ENCODE data around the gene ZNF708. TPM values are rescaled to one million over a fixed set of nuclear protein-coding genes. Genes with fewer than 3 reads are reported as not detected.
"Not testable (repeated sequence)": the region's sequence is repeated elsewhere in the genome, so short reads cannot be mapped to it uniquely, and the experiment has no call there.

ZNF708 gene
- total RNA-seq, 3 donors from 2014 or later (not counting 1 experiment from before 2014, with no cell fraction given), result 21.2 to 24.4 (median 24.4) TPM

- no peaks in the 10 kb centered on the region for H3K27me3 Mint-ChIP-seq (ENCODE audit: low read depth in 2 of 2)
- no peak overlapping the region for H3K27ac ChIP-seq (ENCODE audit: low read length)
- no peak overlapping the region for H3K4me3 Mint-ChIP-seq
- intact Hi-C loops (cut with micrococcal nuclease), result no loop called here
- no peak overlapping the region for H3K4me3 ChIP-seq (ENCODE audit: low read length)
- H3K4me1 ChIP-seq (ENCODE audit: control insufficient read depth, insufficient read depth, low read length), result no peaks in the 10 kb centered on the region
- no peak for ATAC-seq
- H3K4me1 Mint-ChIP-seq, result peaks cover 0 to 5% of the 10 kb centered on the region in 2 donors
- H3K36me3 Mint-ChIP-seq, result peaks cover 11% of the 10 kb centered on the region
- peaks cover 6% of the 10 kb centered on the region for H3K9me3 ChIP-seq (ENCODE audit: control insufficient read depth, insufficient read depth, low read length)
- no peak for TF ChIP-seq CTCF (IDR thresholded peaks at IDR 0.05)
- peaks cover 0 to 9% of the 10 kb centered on the region in 2 donors for H3K9me3 Mint-ChIP-seq
- no peaks in the 10 kb centered on the region for H3K27me3 ChIP-seq (ENCODE audit: control insufficient read depth, insufficient read depth, low read length)
- no peak overlapping the region for H3K27ac Mint-ChIP-seq
- H3K36me3 ChIP-seq (ENCODE audit: control insufficient read depth, insufficient read depth, low read length), result no peaks in the 10 kb centered on the region
- no CpG with 5 or more reads among the region's 2 CpGs for WGBS (ENCODE audit: insufficient coverage)
- DNase-seq, result no peak
Observed at GRCh38 chr19:21352830-21353229, 23.6 kb upstream of the ZNF708 start.

- H3K9me3 Mint-ChIP-seq; H3K27ac ChIP-seq (ENCODE audit: low read length); H3K27me3 ChIP-seq (ENCODE audit: control insufficient read depth, insufficient read depth, low read length); DNase-seq; H3K4me1 Mint-ChIP-seq; H3K36me3 ChIP-seq (ENCODE audit: control insufficient read depth, insufficient read depth, low read length); H3K4me3 Mint-ChIP-seq; H3K9me3 ChIP-seq (ENCODE audit: control insufficient read depth, insufficient read depth, low read length); H3K4me1 ChIP-seq (ENCODE audit: control insufficient read depth, insufficient read depth, low read length); H3K27ac Mint-ChIP-seq; ATAC-seq; intact Hi-C loops (cut with micrococcal nuclease); H3K4me3 ChIP-seq (ENCODE audit: low read length): not testable (repeated sequence)
- Mint-ChIP-seq H3K36me3 (peaks cover 11% of the 10 kb centered on the region), H3K27me3 (ENCODE audit: low read depth in 2 of 2) (peaks cover 0 to 11% of the 10 kb centered on the region in 2 donors)
- WGBS (ENCODE audit: insufficient coverage), result 50% methylated on average over 2 of the region's 2 CpGs
Observed at GRCh38 chr19:21344841-21345240, 15.6 kb upstream of the ZNF708 start.

- 100% methylated on average over 1 of the region's 2 CpGs for WGBS (ENCODE audit: insufficient coverage)
- Histone ChIP-seq H3K27ac (ENCODE audit: low read length) (no peak overlapping the region), H3K36me3 (ENCODE audit: control insufficient read depth, insufficient read depth, low read length) (no peaks in the 10 kb centered on the region), H3K4me1 (ENCODE audit: control insufficient read depth, insufficient read depth, low read length) (no peaks in the 10 kb centered on the region), H3K9me3 (ENCODE audit: control insufficient read depth, insufficient read depth, low read length) (peaks cover 13% of the 10 kb centered on the region), H3K4me3 (ENCODE audit: low read length) (no peak overlapping the region), H3K27me3 (ENCODE audit: control insufficient read depth, insufficient read depth, low read length) (no peaks in the 10 kb centered on the region)
- peaks cover 22% of the 10 kb centered on the region for H3K36me3 Mint-ChIP-seq
- intact Hi-C loops (cut with micrococcal nuclease), result no loop called here
- DNase-seq (no peak), ATAC-seq (no peak)
- H3K9me3 Mint-ChIP-seq, result peaks cover 3 to 14% of the 10 kb centered on the region in 2 donors
- no peak overlapping the region for H3K27ac Mint-ChIP-seq
- peaks cover 0 to 16% of the 10 kb centered on the region in 2 donors for H3K27me3 Mint-ChIP-seq (ENCODE audit: low read depth in 2 of 2)
- H3K4me1 Mint-ChIP-seq, result no peaks in the 10 kb centered on the region
- H3K4me3 Mint-ChIP-seq, result no peak overlapping the region
- no peak for TF ChIP-seq CTCF (IDR thresholded peaks at IDR 0.05)
Observed at GRCh38 chr19:21335721-21336120, 6.5 kb upstream of the ZNF708 start.

- no peaks in the 10 kb centered on the region for H3K27me3 Mint-ChIP-seq (ENCODE audit: low read depth in 2 of 2)
- H3K36me3 Mint-ChIP-seq, result peaks cover 14% of the 10 kb centered on the region
- H3K27ac Mint-ChIP-seq, result peak overlapping the region; percentile 98
- ATAC-seq (no peak), DNase-seq (peak in 1 of 2 donors; percentile 38)
- no peaks in the 10 kb centered on the region for H3K27me3 ChIP-seq (ENCODE audit: control insufficient read depth, insufficient read depth, low read length)
- no peak for TF ChIP-seq CTCF (IDR thresholded peaks at IDR 0.05)
- H3K36me3 ChIP-seq (ENCODE audit: control insufficient read depth, insufficient read depth, low read length), result no peaks in the 10 kb centered on the region
- intact Hi-C loops (cut with micrococcal nuclease), result loop anchor here (2.0 to 10.0 kb wide), 3 partner anchors 68 to 186 kb away; partner anchors contain the start of genes ZNF429, ZNF431 and ZNF493
- H3K9me3 ChIP-seq (ENCODE audit: control insufficient read depth, insufficient read depth, low read length), result no peaks in the 10 kb centered on the region
- peak overlapping the region; percentile 97 for H3K27ac ChIP-seq (ENCODE audit: low read length)
- H3K4me1 Mint-ChIP-seq, result peaks cover 38 to 42% of the 10 kb centered on the region in 2 donors
- no peaks in the 10 kb centered on the region for H3K9me3 Mint-ChIP-seq
- H3K4me3 ChIP-seq (ENCODE audit: low read length), result peak overlapping the region; percentile 96
- peak overlapping the region; percentile 97 for H3K4me3 Mint-ChIP-seq
- WGBS (ENCODE audit: insufficient coverage), result 9% methylated on average over 6 of the region's 6 CpGs
- peaks cover 15% of the 10 kb centered on the region for H3K4me1 ChIP-seq (ENCODE audit: control insufficient read depth, insufficient read depth, low read length)
Observed at GRCh38 chr19:21328406-21328805, 804 bp downstream of the ZNF708 start.
